ENCODE measurements around the gene MYO5A. TPM values are rescaled to one million over a fixed set of nuclear protein-coding genes. Genes with fewer than 3 reads are reported as not detected.
"Not testable (repeated sequence)": the region's sequence is repeated elsewhere in the genome, so short reads cannot be mapped to it uniquely, and the experiment has no call there.

MYO5A gene
- total RNA-seq, 2 experiments from 2014 or later, result 28.5 to 36.3 TPM

DNA sequence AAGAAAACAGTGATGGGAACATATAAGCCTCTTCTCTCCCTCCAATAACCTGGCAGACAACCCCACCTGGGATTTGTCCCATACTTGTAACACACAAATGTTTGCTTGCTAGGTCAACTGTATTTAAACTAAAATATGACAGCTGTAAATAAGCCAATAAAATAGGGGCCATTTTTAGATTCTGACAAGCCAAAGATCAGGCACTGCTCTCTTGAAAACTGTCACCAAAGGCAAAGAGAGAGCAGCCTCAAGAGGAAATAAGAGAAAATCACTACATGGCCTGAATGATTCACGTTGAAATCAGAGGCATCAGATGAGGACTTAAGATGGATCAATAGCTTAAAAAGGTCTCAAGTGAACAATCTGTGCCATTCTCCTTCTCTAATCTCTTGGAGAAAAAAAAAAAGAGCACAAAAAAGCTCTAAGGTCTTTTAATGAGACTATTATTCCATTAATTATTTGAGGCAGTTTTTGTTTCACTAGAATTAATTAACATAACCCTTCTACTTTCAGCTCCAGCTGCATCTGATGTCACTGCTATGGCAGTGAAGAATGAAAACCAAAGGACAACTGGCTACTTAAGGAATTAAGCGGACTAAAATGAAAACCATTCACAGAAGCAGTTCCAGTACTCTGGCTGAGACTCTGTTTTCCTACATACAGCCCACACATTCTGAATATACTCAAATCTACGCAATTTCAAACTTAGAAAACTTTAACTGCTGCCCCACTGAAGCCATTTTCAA lies 19.0 kb downstream of the MYO5A start:
- POLR2A ChIA-PET, result no interaction called here
- ATAC-seq (ENCODE audit: low read depth) (no peak), DNase-seq (no peak)
- peaks cover 3% of the 10 kb centered on the region for H3K4me1 Mint-ChIP-seq
- H3K36me3 Mint-ChIP-seq, result peaks cover 2% of the 10 kb centered on the region
- no peaks in the 10 kb centered on the region for H3K9me3 Mint-ChIP-seq
- no peak overlapping the region for H3K4me3 Mint-ChIP-seq
- no peaks in the 10 kb centered on the region for H3K27me3 Mint-ChIP-seq
- no peak overlapping the region for H3K27ac Mint-ChIP-seq

DNA sequence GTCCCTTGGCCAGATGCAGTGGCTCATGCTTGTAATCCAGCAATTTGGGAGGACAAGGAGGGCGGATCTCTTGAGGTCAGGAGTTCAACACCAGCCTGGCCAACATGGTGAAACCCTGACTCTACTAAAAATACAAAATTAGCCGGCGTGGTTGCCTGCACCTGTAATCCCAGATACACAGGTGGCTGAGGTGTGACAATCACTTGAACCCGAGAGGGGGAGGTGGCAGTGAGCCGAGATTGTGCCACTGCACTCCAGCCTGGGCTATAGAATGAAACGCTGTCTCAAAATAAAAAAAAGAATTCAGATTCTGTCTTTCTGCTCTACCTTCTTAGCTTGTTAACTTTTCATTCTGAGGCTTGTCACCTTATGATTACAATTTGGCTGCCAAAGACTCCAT lies 22.1 kb downstream of the MYO5A start:
- no peak for DNase-seq
- no peak for ATAC-seq (ENCODE audit: low read depth)
- Mint-ChIP-seq H3K4me1 (peaks cover 10% of the 10 kb centered on the region), H3K27me3 (no peaks in the 10 kb centered on the region), H3K4me3 (no peak overlapping the region), H3K27ac (no peak overlapping the region), H3K9me3 (no peaks in the 10 kb centered on the region), H3K36me3 (peaks cover 5% of the 10 kb centered on the region)
- POLR2A ChIA-PET, result no interaction called here

DNA sequence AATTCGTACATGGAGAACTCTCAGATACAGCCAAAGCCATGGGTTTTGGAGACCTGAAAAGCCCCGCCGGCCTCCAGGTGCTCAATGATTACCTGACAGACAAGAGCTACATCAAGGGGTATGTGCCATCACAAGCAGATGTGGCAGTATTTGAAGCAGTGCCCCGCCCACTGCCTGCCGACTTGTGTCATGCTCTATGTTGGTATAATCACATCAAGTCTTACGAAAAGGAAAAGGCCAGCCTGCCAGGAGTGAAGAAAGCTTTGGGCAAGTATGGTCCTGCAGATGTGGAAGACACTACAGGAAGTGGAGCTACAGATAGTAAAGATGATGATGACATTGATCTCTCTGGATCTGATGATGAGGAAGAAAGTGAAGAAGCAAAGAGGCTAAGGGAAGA lies 23.5 kb downstream of the MYO5A start:
- H3K4me1 Mint-ChIP-seq, result peaks cover 10% of the 10 kb centered on the region

DNA sequence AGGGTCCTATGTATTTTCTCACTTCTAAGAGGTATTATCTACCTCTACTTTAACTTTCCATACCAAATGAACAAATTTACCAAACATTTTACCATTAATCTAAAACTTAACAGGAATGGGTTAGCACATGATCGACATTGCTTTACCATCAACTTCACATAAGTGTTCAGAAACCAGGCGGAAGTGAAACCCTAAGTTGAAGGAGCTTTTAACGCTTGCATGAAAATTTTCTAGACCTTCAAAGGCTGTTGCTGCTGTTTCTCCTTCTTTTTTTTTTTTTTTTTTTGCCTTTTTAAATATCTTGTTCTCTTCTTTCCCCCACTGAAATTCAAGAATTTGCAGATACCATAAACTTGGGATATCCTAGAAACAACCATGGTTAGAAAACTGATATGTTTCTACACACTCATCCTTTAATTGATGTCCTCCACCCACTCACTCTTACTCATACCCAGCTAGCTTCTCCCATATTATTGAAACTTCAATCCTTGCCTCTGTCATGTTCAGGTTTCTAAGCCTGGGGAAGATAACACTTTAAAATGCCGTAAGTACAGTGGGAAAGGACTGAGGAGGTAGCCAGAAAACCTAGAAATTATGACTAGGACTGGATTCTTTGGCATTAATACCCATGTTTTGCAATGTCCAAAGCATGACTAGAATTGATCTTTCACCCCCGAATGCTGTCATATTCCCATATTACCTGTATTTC lies 24.7 kb downstream of the MYO5A start:
- no peak for DNase-seq
- no peaks in the 10 kb centered on the region for H3K9me3 Mint-ChIP-seq

More for the DNA sequence above, 23.5 kb downstream of the MYO5A start:
- Mint-ChIP-seq H3K9me3 (no peaks in the 10 kb centered on the region), H3K4me3 (no peak overlapping the region), H3K27ac (no peak overlapping the region), H3K27me3 (no peaks in the 10 kb centered on the region), H3K36me3 (peaks cover 5% of the 10 kb centered on the region)
- DNase-seq (no peak), ATAC-seq (ENCODE audit: low read depth) (no peak)
- POLR2A ChIA-PET, result no interaction called here

DNA sequence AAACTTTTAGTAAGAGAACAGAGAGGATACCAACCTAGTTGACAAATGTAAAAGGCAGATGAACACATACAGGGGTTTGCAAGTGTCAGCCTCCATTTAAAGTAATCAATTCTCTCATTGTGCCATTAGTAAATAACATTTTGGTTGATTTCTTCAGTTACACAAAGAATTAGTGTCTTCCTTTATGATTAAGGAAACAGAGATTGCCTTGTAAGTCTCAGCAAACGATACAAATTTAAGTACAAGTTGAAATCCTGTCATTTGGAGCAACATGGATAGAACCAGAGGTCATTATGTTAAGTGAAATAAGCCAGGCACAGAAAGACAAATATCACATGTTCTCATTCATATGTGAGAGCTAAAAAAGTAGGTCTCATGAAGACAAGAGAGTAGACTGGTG lies 26.1 kb downstream of the MYO5A start:
- Mint-ChIP-seq H3K4me1 (peaks cover 14% of the 10 kb centered on the region), H3K27me3 (no peaks in the 10 kb centered on the region), H3K4me3 (no peak overlapping the region)

More for the DNA sequence above, 24.7 kb downstream of the MYO5A start:
- H3K4me3 Mint-ChIP-seq, result peak overlapping the region; percentile 44
- H3K36me3 Mint-ChIP-seq, result peaks cover 7% of the 10 kb centered on the region
- no peak for ATAC-seq (ENCODE audit: low read depth)
- peak overlapping the region; percentile 17 for H3K27ac Mint-ChIP-seq
- H3K4me1 Mint-ChIP-seq, result peaks cover 14% of the 10 kb centered on the region
- no peaks in the 10 kb centered on the region for H3K27me3 Mint-ChIP-seq
- POLR2A ChIA-PET, result no interaction called here

DNA sequence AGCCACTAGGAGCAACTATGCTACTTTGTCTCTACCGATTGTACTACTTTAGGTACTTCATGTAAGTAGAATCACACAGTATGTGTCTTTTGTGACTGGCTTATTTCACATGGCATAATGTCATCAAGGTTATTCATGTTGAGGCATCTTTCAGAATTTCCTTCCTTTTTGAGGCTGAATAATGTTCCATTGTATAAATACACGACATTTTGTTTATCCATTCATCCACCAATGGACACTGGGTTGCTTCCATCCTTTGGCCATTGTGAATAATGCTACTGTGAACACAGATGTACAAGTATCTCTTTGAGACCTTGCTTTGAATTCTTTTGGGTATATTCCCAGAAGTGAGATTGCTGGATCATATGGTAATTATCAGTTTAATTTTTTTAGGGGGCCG lies 29.2 kb downstream of the MYO5A start:
- no peaks in the 10 kb centered on the region for H3K9me3 Mint-ChIP-seq
- H3K27me3 Mint-ChIP-seq, result no peaks in the 10 kb centered on the region
- H3K36me3 Mint-ChIP-seq, result peaks cover 8% of the 10 kb centered on the region
- DNase-seq (no peak), ATAC-seq (ENCODE audit: low read depth) (no peak)
- POLR2A ChIA-PET, result no interaction called here
- no peak overlapping the region for H3K27ac Mint-ChIP-seq
- peaks cover 16% of the 10 kb centered on the region for H3K4me1 Mint-ChIP-seq
- no peak overlapping the region for H3K4me3 Mint-ChIP-seq

More for the DNA sequence above, 26.1 kb downstream of the MYO5A start:
- Mint-ChIP-seq H3K9me3 (no peaks in the 10 kb centered on the region), H3K36me3 (peaks cover 7% of the 10 kb centered on the region), H3K27ac (no peak overlapping the region)
- POLR2A ChIA-PET, result no interaction called here
- ATAC-seq (ENCODE audit: low read depth) (no peak), DNase-seq (no peak)

DNA sequence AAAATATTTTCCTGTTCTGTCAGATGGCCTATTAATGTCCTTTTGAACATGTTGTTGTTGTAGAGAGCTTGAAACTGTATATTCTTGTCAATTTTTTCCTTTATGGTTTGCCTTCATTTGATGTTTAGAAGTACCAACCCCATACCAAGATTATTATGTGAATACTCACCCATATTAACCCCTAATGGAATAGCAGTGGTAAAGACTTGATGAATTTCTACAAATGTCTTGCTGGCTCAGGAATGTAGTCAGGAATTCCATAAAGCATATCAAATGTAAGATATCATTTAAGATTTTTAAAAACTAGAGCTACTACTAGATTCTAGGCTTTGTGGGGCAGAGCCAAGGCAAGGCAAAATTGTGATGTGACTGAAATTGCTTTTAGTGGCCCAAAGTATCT lies 30.0 kb downstream of the MYO5A start:
- ATAC-seq (ENCODE audit: low read depth) (no peak), DNase-seq (no peak)
- peaks cover 12% of the 10 kb centered on the region for H3K4me1 Mint-ChIP-seq
- no peaks in the 10 kb centered on the region for H3K27me3 Mint-ChIP-seq
- H3K4me3 Mint-ChIP-seq, result no peak overlapping the region
- POLR2A ChIA-PET, result no interaction called here
- no peak overlapping the region for H3K27ac Mint-ChIP-seq
- H3K9me3 Mint-ChIP-seq, result no peaks in the 10 kb centered on the region
- peaks cover 8% of the 10 kb centered on the region for H3K36me3 Mint-ChIP-seq

DNA sequence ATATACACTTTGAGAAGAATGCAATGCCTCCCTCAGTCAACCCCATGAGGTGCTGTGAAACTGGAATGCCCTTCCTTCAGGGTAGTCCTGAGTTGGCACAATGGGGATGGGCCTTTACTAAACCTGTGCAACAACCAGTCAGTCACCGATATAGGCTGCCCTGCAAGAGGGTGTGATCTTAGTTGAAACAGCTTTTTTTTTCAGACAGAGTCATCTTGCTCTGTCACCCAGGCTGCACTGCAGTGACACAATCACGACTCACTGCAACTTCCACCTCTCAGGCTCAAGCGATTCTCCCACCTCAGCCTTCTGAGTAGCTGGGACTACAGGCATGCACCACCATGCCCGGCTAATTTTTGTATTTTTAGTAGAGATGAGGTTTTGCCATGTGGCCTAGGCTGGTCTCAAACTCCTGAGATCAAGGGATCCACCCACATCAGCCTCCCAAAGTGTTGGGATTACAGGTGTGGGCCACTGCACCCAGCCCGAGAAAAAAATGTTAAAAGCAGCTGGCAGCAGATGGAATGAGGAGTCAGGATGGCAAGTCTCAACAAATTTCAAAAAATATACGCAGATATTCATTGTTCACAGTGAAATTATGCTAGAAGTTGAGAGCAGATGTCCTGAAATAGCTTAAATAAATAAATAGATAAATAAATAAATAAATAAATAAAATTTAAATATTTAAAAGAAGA lies 31.8 kb downstream of the MYO5A start:
- no peak for DNase-seq
- Mint-ChIP-seq H3K27ac (no peak overlapping the region), H3K9me3 (no peaks in the 10 kb centered on the region)

DNA sequence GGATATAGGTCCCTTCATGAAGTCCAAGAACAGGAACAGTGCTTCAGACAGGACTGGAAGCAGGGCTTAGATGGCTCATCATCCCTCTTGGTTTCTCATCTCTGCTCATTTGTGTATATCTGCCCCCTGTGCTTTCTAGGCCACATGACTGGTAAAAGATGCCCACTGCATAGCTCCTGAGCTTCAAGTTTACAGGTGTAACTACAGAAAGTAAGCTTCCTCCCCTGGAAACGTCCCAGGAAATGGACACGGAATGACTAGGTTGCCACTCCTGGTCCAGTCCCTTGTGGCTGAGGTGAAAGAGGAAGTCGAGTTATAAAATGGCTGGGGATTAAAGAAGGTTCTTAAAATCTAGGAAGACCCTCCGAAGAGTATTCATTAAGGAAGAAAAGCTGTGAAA lies 32.5 kb downstream of the MYO5A start:
- POLR2A ChIA-PET, result no interaction called here
- Mint-ChIP-seq H3K9me3 (no peaks in the 10 kb centered on the region), H3K27me3 (no peaks in the 10 kb centered on the region), H3K4me3 (no peak overlapping the region), H3K4me1 (peaks cover 12% of the 10 kb centered on the region), H3K36me3 (peaks cover 8% of the 10 kb centered on the region), H3K27ac (no peak overlapping the region)
- DNase-seq, result no peak
- ATAC-seq (ENCODE audit: low read depth), result no peak

More for the DNA sequence above, 31.8 kb downstream of the MYO5A start:
- POLR2A ChIA-PET, result no interaction called here
- no peak overlapping the region for H3K4me3 Mint-ChIP-seq
- peaks cover 5% of the 10 kb centered on the region for H3K36me3 Mint-ChIP-seq
- H3K27me3 Mint-ChIP-seq, result no peaks in the 10 kb centered on the region
- ATAC-seq (ENCODE audit: low read depth), result no peak
- H3K4me1 Mint-ChIP-seq, result peaks cover 10% of the 10 kb centered on the region

DNA sequence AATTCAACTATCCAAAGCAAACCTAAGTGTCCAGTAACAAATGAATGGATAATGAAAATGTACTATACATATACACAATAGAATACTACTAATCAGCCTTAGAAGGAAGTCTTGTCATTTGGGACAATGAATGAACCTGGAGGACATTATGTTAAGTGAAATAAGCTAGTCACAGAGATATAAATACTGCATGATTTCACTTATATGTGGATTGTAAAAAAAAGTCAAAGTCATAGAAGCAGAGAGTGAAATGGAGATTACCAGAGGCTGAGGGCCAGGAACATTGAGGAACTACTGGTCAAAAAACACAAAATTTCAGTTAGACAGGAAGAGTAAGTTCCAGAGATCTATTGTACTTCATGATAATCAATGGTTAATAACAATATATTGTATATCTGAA lies 33.6 kb downstream of the MYO5A start:
- Mint-ChIP-seq H3K9me3 (no peaks in the 10 kb centered on the region), H3K27me3 (no peaks in the 10 kb centered on the region), H3K36me3 (peaks cover 8% of the 10 kb centered on the region), H3K4me1 (peaks cover 12% of the 10 kb centered on the region), H3K27ac (no peak overlapping the region), H3K4me3 (no peak overlapping the region)
- ATAC-seq (ENCODE audit: low read depth) (no peak), DNase-seq (no peak)
- POLR2A ChIA-PET, result no interaction called here

DNA sequence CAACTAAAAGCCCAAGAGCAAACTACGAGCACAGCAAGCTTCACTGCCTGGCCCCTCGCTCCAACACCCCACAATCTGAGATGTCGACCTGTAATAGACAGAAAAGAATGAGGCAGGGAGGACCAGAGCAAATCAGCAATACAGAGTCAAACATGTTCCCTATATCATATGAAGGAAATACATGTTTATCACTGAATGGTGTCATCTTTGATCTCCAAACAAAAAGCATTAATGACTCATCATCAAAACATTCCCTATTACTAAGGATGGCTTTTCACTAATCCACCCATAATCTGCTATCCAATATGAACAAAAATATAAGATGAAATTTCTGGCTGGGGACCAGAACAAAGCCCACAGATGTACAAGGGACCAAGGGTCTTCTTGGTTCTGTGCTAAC lies 34.7 kb downstream of the MYO5A start:
- POLR2A ChIA-PET, result no interaction called here
- Mint-ChIP-seq H3K27me3 (no peaks in the 10 kb centered on the region), H3K9me3 (peaks cover 2% of the 10 kb centered on the region), H3K36me3 (peaks cover 8% of the 10 kb centered on the region), H3K27ac (no peak overlapping the region), H3K4me1 (peaks cover 9% of the 10 kb centered on the region), H3K4me3 (no peak overlapping the region)
- DNase-seq (no peak), ATAC-seq (ENCODE audit: low read depth) (no peak)

DNA sequence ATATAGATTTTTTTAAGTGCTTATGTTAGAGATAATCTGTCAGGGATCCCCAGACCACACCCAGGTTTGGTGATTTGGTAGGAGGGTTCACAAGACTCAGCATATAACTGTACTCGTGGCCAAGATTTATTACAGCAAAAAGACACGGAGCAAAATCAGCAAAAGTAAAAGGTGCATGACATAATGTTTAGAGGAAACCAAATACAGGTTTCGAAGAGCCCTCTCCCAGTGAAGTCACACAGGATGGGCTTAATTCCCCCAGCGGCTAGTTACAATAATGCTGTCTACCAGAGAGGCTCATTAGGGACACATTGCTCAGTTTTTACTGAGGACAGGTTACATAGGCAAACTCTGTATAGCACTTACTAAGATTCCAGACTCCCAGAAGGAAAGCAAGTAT lies 36.5 kb downstream of the MYO5A start:
- H3K27ac Mint-ChIP-seq, result no peak overlapping the region
- peaks cover 2% of the 10 kb centered on the region for H3K9me3 Mint-ChIP-seq
- H3K4me3 Mint-ChIP-seq, result no peak overlapping the region
- no peak for ATAC-seq (ENCODE audit: low read depth)
- peaks cover 13% of the 10 kb centered on the region for H3K4me1 Mint-ChIP-seq
- no peaks in the 10 kb centered on the region for H3K27me3 Mint-ChIP-seq
- DNase-seq, result no peak
- POLR2A ChIA-PET, result no interaction called here
- peaks cover 9% of the 10 kb centered on the region for H3K36me3 Mint-ChIP-seq

DNA sequence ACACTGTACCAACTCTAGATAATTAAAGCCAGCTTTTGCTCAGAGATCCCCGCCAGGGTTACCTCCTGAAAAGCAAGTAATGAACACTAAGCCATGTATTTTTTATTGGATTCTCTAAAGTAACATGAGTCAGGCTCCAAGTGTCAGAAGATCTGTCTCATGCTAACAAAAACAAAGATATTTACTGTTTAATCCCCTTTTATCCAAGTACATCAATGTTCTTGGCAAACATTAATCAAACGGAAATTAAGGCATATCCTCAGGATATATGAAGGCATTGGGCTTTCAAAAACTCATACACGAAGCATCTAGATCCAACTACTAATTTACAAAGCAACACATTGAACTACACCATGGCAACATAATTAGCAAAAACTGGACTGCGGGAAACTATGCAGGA lies 37.2 kb downstream of the MYO5A start:
- H3K27ac Mint-ChIP-seq, result no peak overlapping the region
- ATAC-seq (ENCODE audit: low read depth) (no peak), DNase-seq (no peak)
- no peaks in the 10 kb centered on the region for H3K27me3 Mint-ChIP-seq
- peaks cover 2% of the 10 kb centered on the region for H3K9me3 Mint-ChIP-seq
- POLR2A ChIA-PET, result no interaction called here
- peaks cover 16% of the 10 kb centered on the region for H3K4me1 Mint-ChIP-seq
- peaks cover 9% of the 10 kb centered on the region for H3K36me3 Mint-ChIP-seq
- no peak overlapping the region for H3K4me3 Mint-ChIP-seq

DNA sequence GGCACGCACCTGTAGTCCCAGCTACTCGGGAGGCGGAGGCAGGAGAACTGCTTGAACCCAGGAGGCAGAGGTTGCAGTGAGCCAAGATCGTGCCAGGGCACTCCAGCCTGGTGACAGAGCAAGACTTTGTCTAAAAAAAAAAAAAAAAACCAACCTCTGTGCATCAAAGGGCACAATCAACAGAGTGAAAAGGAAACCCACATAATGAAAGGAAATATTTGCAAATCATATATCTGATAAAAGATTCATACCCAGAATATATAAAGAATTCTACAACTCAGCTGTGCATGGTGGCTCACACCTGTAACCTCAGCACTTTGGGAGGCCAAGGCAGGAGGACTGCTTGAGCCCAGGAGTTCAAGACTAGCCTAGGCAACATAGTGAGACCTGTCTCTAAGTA lies 39.2 kb downstream of the MYO5A start:
- ATAC-seq (ENCODE audit: low read depth); H3K4me3 Mint-ChIP-seq; H3K27me3 Mint-ChIP-seq; H3K9me3 Mint-ChIP-seq; DNase-seq; H3K36me3 Mint-ChIP-seq; POLR2A ChIA-PET; H3K27ac Mint-ChIP-seq: not testable (repeated sequence)
- H3K4me1 Mint-ChIP-seq, result peaks cover 14% of the 10 kb centered on the region
